Measurements from ENCODE around the gene FBF1.

FBF1 gene

DNA sequence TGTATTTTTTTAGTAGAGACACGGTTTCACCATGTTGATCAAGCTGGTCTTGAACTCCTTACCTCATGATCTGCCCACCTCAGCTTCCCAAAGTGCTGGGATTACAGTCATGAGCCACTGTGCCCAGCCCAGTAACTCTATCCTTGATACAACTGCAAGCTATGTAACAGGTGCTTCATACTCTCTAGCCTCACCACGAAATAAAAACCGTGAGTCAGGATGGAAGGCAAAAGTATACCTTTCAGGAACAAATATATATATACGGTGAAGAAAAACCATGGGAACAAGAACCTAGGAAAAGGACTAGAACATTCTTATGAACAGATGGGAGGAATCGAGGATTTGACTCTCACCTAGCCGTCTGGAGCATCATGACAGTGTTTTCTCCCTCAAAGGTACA lies 9.6 kb upstream of the FBF1 start:
- H3K4me3 ChIP-seq (ENCODE audit: low read depth, low read length) = no peak overlapping the region
- TF ChIP-seq, protein P1, sequence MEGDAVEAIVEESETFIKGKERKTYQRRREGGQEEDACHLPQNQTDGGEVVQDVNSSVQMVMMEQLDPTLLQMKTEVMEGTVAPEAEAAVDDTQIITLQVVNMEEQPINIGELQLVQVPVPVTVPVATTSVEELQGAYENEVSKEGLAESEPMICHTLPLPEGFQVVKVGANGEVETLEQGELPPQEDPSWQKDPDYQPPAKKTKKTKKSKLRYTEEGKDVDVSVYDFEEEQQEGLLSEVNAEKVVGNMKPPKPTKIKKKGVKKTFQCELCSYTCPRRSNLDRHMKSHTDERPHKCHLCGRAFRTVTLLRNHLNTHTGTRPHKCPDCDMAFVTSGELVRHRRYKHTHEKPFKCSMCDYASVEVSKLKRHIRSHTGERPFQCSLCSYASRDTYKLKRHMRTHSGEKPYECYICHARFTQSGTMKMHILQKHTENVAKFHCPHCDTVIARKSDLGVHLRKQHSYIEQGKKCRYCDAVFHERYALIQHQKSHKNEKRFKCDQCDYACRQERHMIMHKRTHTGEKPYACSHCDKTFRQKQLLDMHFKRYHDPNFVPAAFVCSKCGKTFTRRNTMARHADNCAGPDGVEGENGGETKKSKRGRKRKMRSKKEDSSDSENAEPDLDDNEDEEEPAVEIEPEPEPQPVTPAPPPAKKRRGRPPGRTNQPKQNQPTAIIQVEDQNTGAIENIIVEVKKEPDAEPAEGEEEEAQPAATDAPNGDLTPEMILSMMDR (IDR thresholded peaks at IDR 0.05; ENCODE audit: low read depth, low read length, missing control alignments) = no peak
- DNase-seq (ENCODE audit: low read depth) = no peak
- in situ Hi-C loops (cut with HindIII; ENCODE audit: low sequenced_read_pairs) = no loop called here

GRCh38 chr17:75945211-75945610 lies 4.4 kb upstream of the FBF1 start:
- in situ Hi-C loops (cut with HindIII; ENCODE audit: low sequenced_read_pairs) = no loop called here
- TF ChIP-seq, protein P1 (IDR thresholded peaks at IDR 0.05; ENCODE audit: low read depth, low read length, missing control alignments) = no peak
- no peak for DNase-seq (ENCODE audit: low read depth)
- no peak overlapping the region for H3K4me3 ChIP-seq (ENCODE audit: low read depth, low read length)

DNA sequence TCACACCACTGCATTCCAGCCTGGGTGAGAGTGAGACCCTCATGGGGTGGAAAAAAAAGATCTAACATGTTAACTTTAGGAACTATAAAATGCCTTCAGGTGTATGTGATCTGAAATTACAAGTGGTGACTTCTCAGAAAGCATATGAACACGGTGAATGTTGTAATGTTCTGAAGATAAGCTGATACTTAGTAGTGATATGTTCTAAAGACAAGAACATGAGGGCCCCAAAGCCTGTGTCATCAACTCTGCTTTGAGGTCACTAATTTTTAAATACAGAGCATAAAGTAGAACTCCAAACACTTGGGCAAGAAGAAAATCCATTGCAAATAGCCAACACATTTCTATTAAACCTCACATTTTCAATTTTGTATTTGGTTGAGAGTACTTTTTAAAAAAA lies 2.6 kb upstream of the FBF1 start:
- TF ChIP-seq, protein P1 (IDR thresholded peaks at IDR 0.05; ENCODE audit: low read depth, low read length, missing control alignments) = no peak
- in situ Hi-C loops (cut with HindIII; ENCODE audit: low sequenced_read_pairs) = no loop called here
- no peak overlapping the region for H3K4me3 ChIP-seq (ENCODE audit: low read depth, low read length)
- no peak for DNase-seq (ENCODE audit: low read depth)

GRCh38 chr17:75942473-75942872 lies 1.6 kb upstream of the FBF1 start:
- TF ChIP-seq, protein P1 (IDR thresholded peaks at IDR 0.05; ENCODE audit: low read depth, low read length, missing control alignments) = no peak
- in situ Hi-C loops (cut with HindIII; ENCODE audit: low sequenced_read_pairs) = no loop called here
- no peak overlapping the region for H3K4me3 ChIP-seq (ENCODE audit: low read depth, low read length)
- DNase-seq (ENCODE audit: low read depth) = no peak

GRCh38 chr17:75941442-75941819 lies 589 bp upstream of the FBF1 start:
- DNase-seq (ENCODE audit: low read depth) = no peak

DNA sequence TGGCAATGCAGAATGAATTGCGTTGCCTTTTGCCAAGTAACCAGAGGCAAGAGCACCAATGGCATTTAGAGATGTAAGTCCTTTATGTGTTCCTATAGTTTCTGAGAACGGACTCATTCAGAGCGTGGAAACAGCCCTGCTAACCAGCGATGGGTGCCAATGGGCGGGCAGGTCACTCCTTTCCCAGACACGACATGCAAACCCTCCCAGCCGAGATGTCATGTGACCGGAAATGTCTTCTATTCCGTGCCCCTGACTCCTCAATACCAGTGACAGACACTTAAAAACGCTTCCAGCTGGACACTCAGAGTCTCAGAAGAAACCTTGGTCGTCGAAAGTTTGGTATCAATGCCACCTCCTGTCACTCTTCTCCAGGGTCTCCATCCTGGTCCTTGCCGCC lies 3.2 kb downstream of the FBF1 start:
- in situ Hi-C loops (cut with HindIII; ENCODE audit: low sequenced_read_pairs) = no loop called here

More at GRCh38 chr17:75941442-75941819, 589 bp upstream of the FBF1 start:
- in situ Hi-C loops (cut with HindIII; ENCODE audit: low sequenced_read_pairs) = no loop called here
- peak overlapping the region; percentile 76 for H3K4me3 ChIP-seq (ENCODE audit: low read depth, low read length)
- TF ChIP-seq, protein P1 (IDR thresholded peaks at IDR 0.05; ENCODE audit: low read depth, low read length, missing control alignments) = no peak

More for the DNA sequence above, 3.2 kb downstream of the FBF1 start:
- TF ChIP-seq, protein P1 (IDR thresholded peaks at IDR 0.05; ENCODE audit: low read depth, low read length, missing control alignments) = no peak
- H3K4me3 ChIP-seq (ENCODE audit: low read depth, low read length) = no peak overlapping the region
- DNase-seq (ENCODE audit: low read depth) = no peak

Measured in astrocyte of the cerebellum (primary cell).